ENCODE results near the gene MAP7D2.

- TF ChIP-seq POLR2A (IDR thresholded peaks at IDR 0.05; ENCODE audit: low read depth, low read length) (no peak), POLR2AphosphoS5 (IDR thresholded peaks at IDR 0.05; ENCODE audit: low read depth, low read length) (no peak), TAF1 (IDR thresholded peaks at IDR 0.05; ENCODE audit: low read depth, low read length) (no peak), POU2F2 (IDR thresholded peaks at IDR 0.05; ENCODE audit: low read depth, low read length) (no peak)
These were observed 150.7 kb downstream of the MAP7D2 start for GRCh38 chrX:19966056-19966455.
